Measurements from ENCODE around the gene DDX41.
A peak's percentile ranks its signal among the peaks of the same experiment; 100 is the strongest.
"Not testable (repeated sequence)": the region's sequence is repeated elsewhere in the genome, so short reads cannot be mapped to it uniquely, and the experiment has no call there.

DDX41 gene

DNA sequence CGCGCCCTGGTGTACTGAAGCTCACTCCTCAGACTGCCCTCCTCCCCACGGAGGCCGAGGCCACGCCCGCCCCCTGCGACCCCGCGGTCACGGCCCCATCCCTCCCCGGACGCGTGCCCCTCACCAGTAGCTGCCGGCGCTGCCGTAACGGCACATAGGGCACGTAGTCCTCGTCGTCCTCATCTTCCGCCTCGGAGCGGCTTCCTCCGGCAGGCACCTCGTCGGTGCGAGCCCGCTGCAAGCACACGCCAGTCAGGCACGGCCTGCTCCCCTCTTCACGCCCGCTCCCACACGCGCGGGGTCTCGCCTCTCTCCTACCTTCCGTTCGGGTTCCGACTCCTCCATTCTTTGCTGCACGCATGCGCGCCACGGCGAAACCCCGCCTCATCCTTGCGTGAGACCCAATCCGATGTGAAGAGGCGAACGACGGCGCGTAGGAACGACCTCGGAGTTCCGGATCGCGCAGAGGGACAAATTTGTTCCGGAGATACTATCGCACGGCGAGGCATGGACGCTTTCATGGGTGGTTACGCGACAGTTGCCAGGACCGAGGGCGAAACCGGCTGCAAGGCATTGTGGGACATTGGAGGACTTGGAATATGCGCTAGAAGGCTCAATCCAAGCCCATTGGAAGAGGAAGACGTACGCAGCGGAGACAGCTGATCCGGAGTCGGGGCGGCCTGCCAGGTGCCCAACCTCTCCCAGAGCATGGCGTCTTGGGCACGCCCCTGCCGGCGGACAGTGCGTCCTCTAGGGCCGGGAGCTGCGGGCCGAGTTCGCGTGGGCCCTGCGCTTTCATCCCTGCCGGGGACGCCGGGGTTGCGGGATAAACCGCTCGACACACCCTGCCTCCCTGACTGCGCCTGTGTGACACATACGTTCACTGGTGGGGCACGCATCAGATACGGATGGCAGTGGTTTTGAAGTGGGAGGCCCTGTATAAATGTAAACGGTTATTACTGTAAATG, at the start of gene DDX41:
TSS of gene DDX41 (minus strand) at position 361 of the 968 bp plus-strand sequence. CDS start at position 345, 16 bp downstream.
- DNase-seq, result peak; percentile 84 to 99 (median 97)

GRCh38 chr5:177565046-177565445, 48.3 kb upstream of the DDX41 start:
- DNase-seq, result no peak

DNA sequence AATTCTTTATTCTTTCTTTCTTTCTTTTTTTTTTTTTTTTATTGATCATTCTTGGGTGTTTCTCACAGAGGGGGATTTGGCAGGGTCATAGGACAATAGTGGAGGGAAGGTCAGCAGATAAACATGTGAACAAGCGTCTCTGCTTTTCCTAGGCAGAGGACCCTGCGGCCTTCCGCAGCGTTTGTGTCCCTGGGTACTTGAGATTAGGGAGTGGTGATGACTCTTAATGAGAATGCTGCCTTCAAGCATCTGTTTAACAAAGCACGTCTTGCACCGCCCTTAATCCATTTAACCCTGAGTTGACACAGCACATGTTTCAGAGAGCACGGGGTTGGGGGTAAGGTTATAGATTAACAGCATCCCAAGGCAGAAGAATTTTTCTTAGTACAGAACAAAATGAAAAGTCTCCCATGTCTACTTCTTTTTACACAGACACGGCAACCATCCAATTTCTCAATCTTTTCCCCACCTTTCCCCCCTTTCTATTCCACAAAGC, 42.7 kb upstream of the DDX41 start:
- not testable (repeated sequence) for DNase-seq

- no peak for DNase-seq
Measured at GRCh38 chr5:177557796-177558195, 41.0 kb upstream of the DDX41 start.

- no peak for DNase-seq
Measured at GRCh38 chr5:177557041-177557647, 40.4 kb upstream of the DDX41 start.

DNA sequence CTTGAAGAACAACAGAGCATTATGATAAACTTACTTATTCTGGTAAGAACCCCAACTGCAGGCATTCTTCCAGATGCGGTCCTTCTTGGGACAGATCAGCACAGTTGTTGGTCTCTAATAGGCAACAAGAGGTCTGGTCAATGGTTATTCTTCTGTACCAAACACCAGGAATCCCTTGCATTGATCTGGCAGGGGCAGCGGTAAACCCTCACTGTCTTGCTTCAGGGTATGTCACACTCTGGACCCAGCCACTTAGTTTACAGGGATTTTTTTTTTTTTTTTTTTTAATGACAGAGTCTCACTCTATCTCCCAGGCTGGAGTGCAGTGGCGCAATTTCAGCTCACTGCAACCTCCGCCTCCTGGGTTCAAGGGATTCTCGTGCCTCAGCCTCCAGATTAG, 38.9 kb upstream of the DDX41 start:
- no peak for DNase-seq

DNA sequence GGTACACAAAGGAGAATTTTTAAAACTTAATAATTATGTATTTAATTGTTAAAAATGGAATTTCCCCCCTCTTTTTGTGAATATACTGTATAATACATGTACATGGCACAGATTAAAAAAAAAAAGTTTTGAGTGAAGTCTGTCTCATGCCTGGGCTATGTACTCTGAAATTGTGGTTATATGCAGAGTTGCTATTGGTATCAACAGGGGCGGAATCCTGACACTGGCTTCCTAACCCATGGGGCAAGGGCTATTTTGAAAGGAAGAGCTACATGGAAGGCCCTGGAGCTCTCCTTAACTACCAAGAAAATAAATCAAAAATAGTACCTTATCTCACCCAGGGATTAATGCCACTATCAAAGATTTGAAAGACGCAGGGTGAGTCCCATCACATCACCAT, 38.5 kb upstream of the DDX41 start:
- no peak for DNase-seq

GRCh38 chr5:177554474-177555111, 37.8 kb upstream of the DDX41 start, which contains the start of gene FAM193B:
TSS of gene FAM193B (minus strand) at chr5:177554563. CDS start at chr5:177554458, 105 bp downstream.
- peak; percentile 44 to 97 (median 88) for DNase-seq

GRCh38 chr5:177553671-177554429, 37.1 kb upstream of the DDX41 start:
- DNase-seq, result peak in 27 of 58 donors; percentile 22 to 64 (median 46)

DNA sequence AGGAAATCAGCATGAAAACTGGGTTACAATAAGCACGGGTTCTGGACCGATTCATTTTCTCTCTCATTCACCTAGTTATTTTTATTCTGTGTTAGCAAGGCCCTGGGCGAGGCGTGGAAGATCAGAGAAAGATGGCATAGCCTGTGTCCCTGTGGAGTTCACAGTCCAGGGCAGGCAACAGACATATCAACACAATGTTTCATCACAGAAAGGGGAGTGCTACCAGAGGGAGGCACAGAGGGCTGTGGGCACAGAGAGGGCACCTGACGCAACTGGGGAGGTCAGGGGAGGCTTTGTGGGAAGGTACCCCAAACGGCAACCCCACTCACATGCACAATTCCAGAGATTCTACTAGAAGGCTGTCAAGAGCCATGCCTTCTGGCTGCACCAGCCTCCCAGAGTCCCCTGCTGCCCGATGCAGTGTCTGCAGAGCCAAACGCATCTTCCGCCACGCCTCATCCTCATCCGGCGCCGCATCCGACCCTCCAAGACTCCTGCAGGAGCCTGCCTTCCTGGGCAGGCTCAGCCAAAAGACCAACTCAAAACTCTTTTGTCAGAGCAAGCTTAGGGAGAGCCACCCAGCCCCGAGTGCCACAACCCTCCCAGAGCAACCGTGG, 36.2 kb upstream of the DDX41 start:
- DNase-seq, result peak in 28 of 58 donors; percentile 3 to 74 (median 18)

DNA sequence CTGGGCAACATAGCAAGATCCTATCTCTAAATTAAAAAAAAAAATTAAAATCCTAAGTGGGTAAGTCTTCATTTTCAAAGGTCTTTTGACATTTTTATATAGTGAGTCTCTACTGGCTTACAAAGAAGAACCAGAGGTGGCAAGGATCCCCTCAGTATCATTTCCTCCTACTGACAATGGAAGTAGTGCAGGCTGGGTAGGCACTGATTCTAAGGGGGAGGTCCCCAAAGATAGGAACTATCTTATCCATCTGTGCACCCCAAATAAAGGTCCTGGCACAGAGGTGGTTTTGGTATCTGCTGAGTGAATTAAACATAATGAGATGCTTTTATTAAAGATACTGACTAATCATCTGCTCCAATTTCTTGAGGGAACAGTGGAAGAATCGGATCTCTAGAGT, 33.4 kb upstream of the DDX41 start:
- no peak for DNase-seq

GRCh38 chr5:177548495-177548894, 31.7 kb upstream of the DDX41 start:
- no peak for DNase-seq

DNA sequence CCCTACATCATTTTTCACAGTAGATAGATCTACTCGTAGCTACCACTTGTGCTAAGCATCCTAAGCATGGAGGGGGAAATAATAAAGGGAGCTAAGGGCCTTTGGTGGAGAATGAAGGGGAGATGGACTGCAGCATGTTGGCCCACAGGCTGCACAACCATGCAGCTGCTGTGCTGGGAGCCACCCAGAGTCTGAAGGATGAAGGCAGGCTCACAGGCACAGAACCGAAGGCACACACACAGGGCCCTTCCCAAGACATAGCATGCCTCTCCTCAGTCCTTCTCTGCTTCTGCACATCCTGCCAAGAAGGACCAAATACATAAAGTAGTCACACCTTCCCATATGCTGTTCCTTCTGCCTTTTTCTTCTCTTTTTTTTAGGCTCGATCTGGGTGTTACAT, 31.0 kb upstream of the DDX41 start:
- DNase-seq, result peak in 2 of 58 donors; percentile 10 to 36

GRCh38 chr5:177546258-177546741, 29.5 kb upstream of the DDX41 start:
- DNase-seq, result peak in 17 of 58 donors; percentile 6 to 71 (median 34)

- no peak for DNase-seq
Measured at GRCh38 chr5:177545487-177546257, 28.9 kb upstream of the DDX41 start.

DNA sequence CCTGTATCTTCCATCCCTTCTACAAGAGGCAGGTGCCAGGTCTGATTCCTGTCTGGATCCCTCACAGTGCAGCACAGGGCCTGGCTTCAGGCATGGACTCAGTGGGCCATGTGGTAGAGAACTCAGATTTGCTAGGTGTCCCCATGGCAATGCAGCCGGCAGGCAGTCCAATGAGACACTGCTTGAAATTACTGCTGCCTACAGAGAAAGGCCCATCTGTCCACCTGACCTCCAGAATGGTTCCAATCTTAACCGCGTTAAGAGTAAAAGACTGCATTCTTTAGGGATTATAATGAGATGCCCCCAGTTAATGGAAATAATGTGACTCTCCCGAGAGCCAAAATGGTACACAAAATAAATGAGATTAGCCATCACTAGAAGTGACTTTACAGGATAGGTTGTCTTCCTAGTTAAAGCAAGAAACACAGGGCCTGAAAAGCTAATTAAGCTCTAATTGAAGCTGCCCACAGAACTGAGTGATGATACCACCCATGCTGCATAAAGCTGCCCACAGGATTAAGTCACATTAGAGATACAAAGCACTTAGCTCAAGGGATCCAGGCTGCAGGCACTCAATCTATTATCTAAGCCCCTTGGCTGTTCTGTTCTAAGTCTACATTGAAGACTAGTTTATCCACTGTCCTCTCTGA, 26.2 kb upstream of the DDX41 start:
- DNase-seq, result no peak

DNA sequence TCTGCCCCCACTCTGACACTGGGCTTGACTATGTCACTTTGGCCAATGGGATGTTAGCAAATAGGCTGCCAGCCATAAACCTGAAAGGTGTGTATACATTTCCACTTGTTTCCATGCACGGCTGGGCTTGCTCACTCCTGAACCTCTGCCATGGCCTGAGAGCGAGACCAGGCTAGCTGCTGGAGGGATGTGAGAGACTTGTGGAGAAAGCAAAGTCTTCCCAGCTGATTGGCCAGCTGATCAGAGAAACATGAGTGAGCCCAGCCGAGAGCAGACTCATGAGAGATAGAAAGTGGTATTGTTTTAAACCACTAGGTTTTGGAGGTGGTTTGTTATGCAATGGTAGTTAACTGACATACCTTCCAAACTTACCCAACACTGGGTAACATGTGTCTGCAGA, 23.7 kb upstream of the DDX41 start:
- DNase-seq, result no peak

GRCh38 chr5:177539411-177539810, 22.6 kb upstream of the DDX41 start:
- DNase-seq, result no peak

DNA sequence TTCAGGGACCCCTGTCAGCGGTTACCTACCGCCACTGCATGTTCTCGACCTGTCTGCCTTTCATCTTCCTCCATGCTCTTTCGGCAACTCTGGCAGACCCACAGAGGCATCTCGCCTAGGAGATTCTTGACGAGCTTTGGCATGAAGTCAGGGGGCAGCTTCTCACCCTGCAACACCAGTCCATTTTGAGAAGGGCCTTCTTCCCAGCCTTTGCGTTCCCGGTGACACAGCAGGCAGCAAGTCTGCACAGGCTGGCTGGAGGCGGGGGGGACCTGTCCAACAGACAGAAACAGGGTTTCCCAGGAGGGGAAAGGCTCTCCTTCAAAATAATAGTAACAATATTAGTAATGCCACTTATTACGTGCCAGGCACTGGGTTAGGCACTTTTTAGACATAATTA, 22.1 kb upstream of the DDX41 start:
- DNase-seq, result no peak

Measured in anterior cingulate cortex (tissue), 58 donors.